Hepatocyte (in vitro differentiated cells): ENCODE results near the gene ATP1A4.

Experiments used
- CTCF ChIP-seq: fragments of 200-600 bp; sonication (generic); IDR thresholded peaks from 2 replicates; pipeline ENCODE4 v1.5.1; 2016; ENCODE audit warnings: antibody characterized with exemption, mild to moderate bottlenecking; ENCODE audit not compliant: poor library complexity
- EZH2 ChIP-seq: fragments of 200-600 bp; sonication (generic); IDR thresholded peaks from 2 replicates; pipeline ENCODE4 v1.6.1; 2016; ENCODE audit warnings: antibody characterized with exemption, mild to moderate bottlenecking, borderline replicate concordance

GRCh38 chr1:160158031-160158430 lies 6.6 kb downstream of the ATP1A4 start:
- TF ChIP-seq CTCF = no peak
- no peak for TF ChIP-seq EZH2
